Measurements from ENCODE around the gene HOXA9.
A peak's percentile ranks its signal among the peaks of the same experiment; 100 is the strongest.

DNA sequence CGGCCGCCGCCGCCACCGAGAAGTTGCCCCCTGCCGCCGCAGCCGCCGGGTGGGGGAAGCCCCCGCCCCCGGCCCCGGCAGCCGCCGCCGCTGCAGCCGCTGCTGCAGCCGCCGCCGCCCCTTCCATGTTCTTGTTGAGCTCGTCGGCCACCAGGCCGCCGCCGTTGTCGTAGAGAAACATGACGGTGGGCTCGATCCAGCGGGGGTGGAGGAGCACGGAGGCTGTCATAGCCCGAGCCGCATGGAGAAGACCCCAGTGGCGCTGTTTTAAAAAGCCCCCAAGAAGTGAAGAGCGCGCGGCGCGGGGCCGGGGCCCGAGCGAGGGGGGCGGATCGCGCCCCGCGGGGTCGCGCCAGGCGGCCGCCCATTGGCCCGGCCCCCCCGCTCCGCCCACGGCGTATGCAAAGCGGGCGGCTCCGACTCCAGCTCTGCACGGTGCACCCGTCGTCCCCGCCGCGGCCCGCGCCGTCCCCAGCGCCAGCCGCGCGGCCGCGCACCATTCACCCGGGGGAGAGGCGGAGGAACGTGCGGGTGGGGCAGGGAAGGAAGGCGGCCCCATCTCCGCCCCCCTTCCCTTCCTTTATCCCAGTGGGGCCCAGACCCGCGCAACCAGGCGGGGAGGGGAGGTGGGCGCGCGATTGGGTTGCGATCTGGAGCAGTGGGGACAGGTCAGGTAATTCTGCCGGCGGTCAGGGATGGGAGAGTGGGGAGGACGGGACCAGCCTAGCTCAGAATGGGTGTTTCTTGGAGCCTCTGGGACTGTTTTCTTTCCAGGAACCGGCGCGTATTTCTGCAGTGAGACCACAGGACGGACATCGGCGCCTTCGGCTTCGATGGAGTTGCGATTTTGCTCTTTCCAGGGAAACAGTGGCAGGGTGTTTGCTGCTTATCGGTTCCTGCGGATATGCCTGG is 34.8 kb upstream of the HOXA9 start, which contains the start of gene HOXA13:
- TF ChIP-seq CTCF (IDR thresholded peaks at IDR 0.05) (peak in 2 of 4 experiments; percentile 6 to 30), POLR2A (IDR thresholded peaks at IDR 0.05) (peak; percentile 88)
